COLO668 (cell line): ENCODE data around the gene LRIG3.
"Not testable (repeated sequence)": the region's sequence is repeated elsewhere in the genome, so short reads cannot be mapped to it uniquely, and the experiment has no call there.

Source experiments
- DNase-seq: peaks from one replicate; lab custom pipeline; 2025; ENCODE audit not compliant: unreplicated experiment; lab: John Stamatoyannopoulos, UW

Gene LRIG3, protein sequence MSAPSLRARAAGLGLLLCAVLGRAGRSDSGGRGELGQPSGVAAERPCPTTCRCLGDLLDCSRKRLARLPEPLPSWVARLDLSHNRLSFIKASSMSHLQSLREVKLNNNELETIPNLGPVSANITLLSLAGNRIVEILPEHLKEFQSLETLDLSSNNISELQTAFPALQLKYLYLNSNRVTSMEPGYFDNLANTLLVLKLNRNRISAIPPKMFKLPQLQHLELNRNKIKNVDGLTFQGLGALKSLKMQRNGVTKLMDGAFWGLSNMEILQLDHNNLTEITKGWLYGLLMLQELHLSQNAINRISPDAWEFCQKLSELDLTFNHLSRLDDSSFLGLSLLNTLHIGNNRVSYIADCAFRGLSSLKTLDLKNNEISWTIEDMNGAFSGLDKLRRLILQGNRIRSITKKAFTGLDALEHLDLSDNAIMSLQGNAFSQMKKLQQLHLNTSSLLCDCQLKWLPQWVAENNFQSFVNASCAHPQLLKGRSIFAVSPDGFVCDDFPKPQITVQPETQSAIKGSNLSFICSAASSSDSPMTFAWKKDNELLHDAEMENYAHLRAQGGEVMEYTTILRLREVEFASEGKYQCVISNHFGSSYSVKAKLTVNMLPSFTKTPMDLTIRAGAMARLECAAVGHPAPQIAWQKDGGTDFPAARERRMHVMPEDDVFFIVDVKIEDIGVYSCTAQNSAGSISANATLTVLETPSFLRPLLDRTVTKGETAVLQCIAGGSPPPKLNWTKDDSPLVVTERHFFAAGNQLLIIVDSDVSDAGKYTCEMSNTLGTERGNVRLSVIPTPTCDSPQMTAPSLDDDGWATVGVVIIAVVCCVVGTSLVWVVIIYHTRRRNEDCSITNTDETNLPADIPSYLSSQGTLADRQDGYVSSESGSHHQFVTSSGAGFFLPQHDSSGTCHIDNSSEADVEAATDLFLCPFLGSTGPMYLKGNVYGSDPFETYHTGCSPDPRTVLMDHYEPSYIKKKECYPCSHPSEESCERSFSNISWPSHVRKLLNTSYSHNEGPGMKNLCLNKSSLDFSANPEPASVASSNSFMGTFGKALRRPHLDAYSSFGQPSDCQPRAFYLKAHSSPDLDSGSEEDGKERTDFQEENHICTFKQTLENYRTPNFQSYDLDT

DNA sequence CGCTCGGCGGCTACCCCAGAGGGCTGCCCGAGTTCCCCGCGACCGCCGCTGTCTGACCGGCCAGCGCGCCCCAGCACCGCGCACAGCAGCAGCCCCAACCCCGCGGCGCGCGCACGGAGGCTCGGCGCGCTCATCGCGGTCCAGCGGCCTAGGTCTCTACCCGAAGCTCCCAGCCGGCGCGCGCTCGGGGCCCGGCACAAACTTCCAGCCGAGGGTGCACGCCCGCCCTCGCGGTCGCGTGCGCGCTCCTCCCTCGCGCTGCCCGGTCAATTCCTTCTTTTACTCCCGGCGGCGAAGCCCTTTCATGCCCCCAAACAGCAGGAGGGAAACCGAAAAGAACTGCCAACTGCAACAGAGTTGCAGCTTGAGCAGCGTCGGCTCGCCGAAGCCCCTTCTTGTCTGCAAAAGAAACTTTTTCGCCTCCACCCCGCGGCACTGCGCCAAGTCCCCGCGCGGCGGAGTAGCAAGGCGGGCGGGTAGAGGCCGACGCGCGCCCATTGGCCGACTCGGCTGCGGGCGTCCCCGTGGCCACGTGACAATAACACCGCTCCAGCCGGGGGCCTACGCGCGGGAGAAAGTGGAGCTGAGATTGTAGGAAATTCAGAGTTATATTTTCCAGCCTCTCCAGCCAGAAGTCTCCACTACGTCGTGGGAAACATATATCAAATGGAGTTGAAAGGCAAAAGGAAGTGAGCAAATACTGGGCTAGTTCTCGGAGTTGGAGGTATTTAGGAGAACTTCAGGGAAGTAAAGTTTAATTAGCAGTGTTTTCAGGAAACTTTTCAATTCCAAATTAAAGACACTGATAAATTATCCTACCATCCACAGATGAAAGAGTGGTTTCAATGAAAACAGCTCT lies at the start of gene LRIG3:
Gene LRIG3, minus strand, starts transcription at position 403 of the 859 bp plus-strand sequence. Its CDS starts 269 bp downstream, at position 134.
- peak; percentile 95 for DNase-seq

DNA sequence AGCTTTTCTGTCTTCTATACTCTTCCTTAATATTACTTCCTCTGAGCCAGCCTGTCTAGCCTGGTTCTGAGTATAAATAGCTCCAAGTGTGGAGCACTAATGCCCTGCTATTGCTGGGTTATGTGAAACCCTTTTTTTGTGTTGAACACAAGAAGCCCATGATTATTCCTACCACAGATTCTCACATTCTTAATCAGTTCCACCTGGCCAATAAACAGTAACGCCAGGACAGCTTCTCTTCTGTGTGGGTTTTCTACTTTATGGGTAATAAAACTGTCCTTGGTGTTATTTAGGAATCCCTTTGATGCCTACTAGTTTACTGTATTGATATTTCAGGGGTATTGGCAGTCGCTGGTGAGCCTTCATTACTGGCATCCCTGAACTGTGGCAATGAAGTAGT lies 48.9 kb upstream of the LRIG3 start:
- DNase-seq = no peak

DNA sequence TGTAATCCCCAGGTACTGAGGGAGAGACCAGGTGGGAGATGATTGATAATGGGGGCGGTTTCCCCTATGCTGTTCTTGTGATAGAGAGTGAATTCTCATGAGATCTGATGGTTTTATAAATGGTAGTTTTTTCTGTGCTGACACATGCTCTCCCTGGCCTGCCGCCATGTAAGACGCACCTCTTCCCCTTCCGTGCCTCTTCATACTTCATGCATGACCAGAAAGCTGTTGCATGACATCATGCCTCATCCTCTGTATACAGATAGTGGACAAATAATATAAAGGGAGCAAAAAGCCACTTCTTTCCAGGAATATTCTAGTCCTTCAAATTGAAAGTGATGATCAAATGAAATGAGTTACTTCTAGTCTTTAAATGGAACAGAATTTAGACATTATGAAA lies 47.3 kb upstream of the LRIG3 start:
- DNase-seq = peak; percentile 10

DNA sequence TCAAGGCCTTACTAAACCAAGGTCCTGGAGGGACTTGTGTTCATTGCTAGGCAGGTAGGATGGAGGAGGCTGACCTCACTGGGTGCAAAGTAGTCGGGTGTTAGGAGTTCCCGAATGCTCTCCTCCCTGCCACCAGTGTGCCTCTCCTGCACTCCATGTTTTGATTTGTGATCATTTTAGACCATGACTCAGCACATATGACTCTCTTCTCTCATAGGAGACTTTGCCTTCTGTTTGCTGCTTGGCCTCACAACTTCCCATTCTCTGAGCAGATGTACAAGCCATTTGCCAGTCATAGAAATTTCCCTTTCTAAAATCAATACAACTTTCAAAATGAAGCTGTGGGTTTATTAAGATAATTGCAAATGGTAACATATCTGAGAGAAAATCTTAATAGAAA lies 46.6 kb upstream of the LRIG3 start:
- DNase-seq = no peak

DNA sequence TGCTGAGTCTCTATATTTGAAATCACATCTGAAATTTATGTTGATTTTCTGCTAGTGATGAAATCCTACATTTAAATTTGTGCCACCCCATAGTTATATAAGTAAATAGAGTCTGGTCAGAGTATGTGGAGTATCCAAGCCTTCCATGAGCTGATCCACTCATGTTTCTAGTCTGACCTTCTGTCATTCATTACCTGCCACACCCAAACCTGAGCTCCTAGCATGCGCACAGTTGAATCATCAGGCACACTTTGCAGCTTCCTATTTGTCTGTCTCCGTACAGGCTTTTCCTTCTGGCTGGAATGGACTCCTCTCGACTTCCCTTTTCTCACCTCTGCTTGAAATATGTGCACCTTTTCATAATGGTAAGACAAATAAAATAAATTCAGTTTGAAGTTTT lies 45.3 kb upstream of the LRIG3 start:
- DNase-seq = no peak

DNA sequence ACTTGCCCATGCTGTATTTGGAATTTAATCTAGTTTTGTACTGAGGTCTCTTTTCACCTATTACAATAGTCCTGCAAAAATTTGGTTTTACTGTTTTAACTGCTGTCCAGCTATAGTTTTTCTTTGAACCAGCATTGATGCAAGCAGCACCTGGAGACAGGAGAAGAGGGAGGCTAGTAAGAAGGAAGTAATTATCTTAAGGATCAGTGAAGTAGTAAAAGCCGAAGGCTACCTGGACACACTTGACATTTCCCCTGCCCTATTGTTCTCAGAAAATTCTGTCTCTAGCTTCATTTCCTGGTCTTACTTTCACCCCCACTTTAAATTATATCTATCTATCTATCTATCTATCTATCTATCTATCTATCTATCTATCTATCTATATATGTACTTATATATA lies 43.5 kb upstream of the LRIG3 start:
- no peak for DNase-seq

DNA sequence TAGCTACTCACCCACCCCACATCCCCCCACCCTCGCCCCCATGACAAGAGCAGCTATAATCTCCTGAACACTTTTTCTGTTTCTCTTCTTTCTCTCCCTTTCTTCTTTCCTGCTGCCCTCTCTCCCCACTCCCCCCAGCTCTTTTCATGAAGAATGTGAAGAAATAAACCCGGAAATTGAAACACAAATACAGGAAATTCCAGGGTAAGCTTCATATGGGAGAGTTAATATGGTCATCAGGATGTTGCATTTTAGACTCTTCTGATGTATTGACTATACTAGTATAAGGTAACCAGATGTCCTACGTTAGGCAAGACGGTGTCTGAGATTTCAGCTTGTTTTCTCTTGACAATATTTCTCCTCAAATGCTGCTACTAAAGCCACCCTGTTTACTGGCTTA lies 41.6 kb upstream of the LRIG3 start:
- DNase-seq = no peak

DNA sequence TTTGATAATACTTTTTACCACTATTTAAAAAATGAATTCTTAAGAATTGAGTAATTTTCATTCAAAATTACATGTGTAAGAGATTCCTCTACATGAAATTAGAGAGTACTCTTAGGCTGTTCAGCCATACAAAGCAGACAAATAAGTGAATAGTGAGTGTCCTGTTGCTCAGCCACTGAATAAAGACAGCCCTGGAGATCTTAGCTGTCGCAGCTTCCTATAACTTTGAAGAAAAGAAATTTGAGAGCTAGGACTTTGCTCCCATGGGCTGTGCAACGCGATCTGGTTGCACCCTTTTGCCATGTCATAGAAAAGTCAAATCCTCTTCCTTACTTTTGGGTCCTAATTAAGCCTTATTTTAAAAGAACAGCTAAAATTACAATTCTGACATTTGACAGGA lies 40.9 kb upstream of the LRIG3 start:
- DNase-seq = no peak

DNA sequence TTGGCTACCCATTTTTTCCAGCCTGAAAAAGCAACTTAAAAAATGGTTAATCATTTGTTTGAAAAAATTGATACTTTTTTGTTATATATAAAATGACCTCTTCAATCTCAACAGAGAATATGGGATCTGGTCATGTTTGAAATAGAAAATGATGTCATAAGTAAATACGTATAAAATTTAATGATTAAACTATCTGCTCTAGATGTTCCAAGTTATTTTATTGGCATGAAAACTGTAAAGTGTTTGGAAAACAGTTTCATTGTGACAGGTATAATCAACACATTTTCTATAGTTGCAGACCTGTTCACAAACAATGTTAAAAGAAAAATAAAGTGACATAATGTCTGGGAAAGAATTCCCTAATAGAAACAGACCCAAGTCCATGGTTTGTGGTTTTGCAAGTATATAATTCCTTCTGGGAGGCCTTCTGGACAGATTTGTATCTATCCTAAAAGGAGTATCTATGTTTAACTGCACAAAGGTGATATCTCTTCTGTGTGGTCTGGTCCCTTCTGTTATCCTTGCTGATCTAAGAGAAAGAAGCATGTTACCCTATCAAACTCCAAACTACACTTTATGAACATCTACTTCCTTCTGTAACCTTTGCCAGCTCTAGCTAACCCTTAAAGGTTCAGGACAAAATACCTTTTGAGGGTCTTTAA lies 39.5 kb upstream of the LRIG3 start:
- no peak for DNase-seq

DNA sequence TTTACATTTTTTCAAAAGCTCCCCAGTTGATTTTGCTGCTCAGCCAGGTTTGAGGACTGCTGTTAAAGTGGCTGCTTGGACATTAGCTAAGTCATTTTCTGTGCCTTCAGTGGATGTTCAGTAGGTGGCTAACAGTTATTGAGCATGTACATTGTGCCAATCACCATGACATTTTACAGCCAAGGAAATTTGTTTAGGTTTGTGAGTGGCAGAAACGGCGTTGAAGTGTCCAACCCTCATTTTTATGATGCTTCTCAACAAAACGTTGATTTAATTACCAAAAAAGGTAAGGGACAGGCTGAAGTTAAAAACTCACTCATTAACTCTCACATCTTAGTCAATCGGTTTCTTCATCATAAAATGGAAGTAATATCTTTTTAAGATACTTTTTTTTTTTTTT lies 37.0 kb upstream of the LRIG3 start:
- no peak for DNase-seq

DNA sequence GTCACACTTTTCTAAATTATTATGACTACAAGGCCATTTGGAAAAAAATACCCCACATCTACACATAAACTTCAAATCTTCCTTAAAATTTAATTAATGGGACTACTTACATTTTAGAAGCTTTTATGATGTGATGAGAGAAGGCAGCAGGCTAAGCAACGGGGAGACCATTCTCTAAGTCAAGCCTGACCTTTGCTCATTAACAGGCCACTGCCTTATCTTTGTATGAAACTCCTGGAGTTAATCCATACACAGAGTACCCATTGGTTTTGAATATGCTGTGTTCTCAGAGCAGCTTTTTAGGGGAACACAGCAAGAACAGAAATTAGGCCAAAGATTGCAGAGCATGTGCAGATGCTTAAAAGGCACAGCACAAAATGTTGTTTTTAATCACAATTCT lies 35.5 kb upstream of the LRIG3 start:
- no peak for DNase-seq

DNA sequence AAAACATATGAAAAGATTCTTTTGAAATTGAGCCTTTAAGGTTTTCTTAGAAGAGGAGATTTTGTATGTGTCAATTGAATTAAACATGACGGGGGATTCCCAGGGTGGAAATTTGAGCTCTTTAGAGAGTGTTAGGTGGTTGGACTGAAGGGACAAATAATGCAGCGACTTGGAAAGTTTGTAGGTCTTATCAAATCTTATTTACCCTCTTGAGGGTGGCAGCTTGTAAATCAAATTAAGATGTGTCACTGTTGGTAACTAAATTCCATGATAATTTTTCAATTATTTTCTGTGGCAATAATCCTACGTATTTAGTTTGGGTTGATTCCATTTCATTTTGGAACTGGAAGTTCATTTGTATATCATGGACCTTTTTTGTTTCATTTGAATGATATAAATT lies 33.7 kb upstream of the LRIG3 start:
- no peak for DNase-seq

DNA sequence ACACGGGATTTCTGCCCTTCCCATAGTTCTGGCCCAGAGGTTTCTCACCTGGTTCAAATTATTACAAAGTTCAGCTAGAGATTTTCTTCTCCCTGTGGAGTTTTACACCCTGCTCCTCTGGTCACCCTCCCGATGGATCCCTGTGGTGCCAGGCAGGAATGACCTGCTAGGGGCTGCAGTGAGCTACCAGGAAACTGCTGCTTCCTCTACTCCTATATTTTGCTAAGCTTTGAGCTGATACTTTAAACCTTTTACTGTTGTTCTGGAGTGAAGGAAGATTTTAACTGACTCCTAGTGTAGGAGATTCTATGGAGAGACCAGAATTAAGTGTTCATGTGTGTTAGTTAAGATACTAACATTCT lies 30.4 kb upstream of the LRIG3 start:
- no peak for DNase-seq

DNA sequence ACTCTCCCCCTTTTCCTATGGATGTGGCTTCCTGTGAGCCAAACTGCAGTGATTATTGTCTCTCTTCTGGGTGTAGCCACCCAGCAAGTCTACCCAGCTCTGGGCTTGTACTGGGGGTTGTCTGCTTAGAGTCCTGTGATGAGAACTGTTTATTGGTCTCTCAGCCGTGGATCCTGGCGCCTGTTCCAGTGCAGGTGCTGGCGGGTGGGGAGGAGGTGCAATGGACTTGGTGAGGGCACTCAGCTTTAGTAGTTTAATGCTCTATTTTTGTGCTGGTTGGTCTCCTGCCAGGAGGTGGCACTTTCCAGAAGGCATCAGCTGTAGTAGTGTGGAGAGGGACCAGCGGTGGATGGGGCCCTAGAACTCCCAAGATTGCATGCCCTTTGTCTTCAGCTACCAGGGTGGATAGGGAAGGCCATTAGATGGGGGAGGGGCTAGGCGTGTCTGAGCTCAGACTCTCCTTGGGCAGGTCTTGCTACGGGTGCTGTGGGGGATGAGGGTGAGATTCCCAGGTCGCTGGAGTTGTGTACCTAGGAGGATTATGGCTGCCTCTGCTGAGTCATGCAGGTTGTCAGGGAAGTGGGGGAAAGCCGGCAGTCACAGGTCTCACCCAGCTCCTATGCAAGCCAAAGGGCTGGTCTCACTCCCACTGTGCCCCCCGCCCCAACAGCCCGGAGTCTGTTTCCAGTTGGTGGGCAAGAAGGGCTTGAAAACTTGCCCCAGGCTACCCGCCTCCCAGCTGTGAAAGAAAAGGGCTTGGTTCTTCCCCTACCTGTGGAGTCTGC lies 29.8 kb upstream of the LRIG3 start:
- not testable (repeated sequence) for DNase-seq

DNA sequence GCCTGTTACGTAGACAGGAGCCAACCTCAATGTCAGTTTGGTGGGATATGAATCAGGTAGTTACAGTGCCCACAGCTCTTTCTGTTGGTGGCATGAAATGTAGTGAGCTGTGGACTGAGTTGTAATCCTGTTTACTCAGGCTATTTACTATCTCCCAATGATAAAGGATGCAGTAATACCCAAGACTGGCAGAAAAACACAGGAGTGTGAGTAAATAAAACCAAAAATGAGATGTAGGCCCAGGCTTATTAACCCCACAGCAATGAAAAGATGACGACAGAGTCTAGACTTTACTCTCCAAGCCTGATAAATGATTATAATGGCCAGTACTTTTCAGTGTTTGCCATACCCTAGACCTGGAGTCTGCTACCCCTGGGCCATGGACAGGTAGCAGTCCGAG lies 22.8 kb upstream of the LRIG3 start:
- DNase-seq = no peak

DNA sequence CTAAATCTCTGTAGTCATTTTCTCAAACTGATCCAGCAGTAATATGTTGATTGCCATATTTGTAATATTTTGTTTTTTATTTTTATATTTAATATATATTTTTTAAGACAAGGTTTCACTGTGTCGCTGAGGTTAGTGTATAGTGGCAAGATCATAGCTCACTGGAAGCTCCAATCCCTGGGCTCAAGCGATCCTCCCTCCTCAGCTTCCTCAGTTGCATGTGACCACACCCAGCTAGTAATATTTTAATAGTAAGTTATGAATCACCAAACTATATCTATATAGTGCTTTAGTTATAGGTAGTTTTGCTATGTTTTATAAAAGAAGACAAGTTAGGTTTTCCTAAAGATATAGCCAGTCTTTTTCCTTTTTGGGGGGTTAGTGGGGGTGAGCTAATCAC lies 22.0 kb upstream of the LRIG3 start:
- no peak for DNase-seq

DNA sequence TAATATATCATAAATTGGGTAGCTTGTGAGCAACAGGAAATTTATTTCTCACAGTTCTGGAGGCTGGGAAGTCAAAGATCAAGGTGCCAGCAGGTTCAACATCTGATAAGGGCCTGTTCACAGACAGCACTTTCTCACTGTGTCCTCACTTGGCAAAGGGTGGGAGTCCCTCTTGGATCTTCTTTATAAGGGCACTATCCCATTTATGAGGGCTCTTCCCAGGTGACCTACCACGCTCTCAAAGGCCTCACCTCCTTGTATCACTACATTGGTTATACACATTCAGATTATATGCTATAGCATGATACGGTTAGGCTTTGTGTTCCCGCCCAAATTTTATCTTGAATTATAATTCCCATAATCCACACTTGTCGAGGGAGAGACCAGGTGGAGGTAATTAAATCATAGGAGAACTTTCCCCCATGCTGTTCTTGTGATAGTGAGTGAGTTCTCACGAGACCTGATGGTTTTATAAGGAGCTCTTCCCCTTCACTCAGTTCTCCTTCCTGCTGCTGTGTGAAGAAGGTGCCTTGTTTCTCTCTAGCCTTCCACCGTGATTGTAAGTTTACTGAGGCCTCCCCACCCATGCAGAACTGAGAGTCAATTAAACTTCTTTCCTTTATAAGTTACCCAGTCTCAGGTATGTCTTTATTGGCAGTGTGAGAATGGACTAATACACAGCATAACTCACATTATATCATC lies 19.2 kb upstream of the LRIG3 start:
- no peak for DNase-seq

DNA sequence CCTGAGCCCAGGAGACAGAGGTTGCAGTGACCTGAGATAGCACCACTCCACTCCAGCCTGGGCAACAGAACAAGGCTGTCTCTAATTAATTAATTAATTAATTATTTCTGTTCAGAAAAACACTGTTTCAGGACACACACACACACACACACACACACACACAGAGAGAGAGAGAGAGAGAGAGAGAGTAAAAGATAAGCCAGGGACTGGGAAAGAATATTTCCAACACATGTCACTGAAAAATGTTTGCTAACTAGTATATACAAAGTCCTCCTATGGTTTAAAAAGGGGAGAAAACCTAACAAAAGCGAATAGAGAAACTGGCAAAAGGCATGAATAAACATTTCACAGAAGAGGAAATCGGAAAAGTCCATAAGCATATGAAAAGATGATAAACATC lies 18.1 kb upstream of the LRIG3 start:
- DNase-seq = no peak

DNA sequence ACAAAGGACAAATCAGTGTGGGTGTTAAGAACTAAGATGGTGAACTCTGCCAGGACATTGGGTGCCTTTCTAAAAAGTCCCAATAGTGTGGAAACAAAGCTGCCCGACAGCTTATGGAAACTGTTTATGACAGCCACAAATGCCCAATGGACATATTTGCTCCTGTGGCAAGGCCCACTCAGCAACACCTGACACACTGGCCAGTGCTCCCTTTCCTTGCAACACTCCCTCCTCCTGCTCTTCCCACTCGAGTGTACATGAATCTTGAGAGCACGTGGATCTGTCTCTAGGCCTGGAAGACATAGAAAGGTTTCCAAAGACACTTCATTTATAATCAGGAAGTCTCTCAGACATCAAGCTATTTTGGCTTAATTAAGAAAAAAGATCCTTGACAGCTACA lies 14.2 kb upstream of the LRIG3 start:
- DNase-seq = no peak
